ENCODE measurements around the gene TTC9. TPM values are rescaled to one million over a fixed set of nuclear protein-coding genes. Genes with fewer than 3 reads are reported as not detected.

Gene TTC9
- total and polyA plus RNA-seq, 3 donors from 2014 or later: 1.5 to 2.4 (median 2.4) TPM

DNA sequence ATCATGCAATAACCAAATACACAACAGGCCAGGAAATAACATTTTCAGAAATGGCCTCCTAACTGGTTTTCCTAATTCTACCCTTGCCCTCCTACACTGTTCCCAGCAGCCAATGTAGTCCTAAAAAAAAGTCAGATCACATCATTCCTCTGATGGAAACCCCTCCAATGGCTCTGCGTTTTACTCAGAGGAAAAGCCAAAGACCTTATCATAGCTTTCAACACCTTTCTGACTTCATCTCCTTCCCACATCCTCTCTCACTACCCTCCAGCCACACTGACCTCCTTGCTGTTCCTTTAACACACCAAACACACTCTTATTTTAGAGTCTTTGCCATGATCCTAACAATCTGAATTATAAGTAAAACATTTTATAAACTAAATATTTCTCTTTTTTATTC, 42.4 kb upstream of the TTC9 start:
- Histone ChIP-seq H3K4me1 (peaks cover 7% of the 10 kb centered on the region), H3K27ac (no peak overlapping the region), H3K9me3 (no peaks in the 10 kb centered on the region), H3K4me3 (peak overlapping the region in 1 of 2 donors; percentile 86), H3K27me3 (no peaks in the 10 kb centered on the region), H3K36me3 (ENCODE audit: low read depth, missing control alignments) (no peaks in the 10 kb centered on the region)
- TF ChIP-seq, protein P1, sequence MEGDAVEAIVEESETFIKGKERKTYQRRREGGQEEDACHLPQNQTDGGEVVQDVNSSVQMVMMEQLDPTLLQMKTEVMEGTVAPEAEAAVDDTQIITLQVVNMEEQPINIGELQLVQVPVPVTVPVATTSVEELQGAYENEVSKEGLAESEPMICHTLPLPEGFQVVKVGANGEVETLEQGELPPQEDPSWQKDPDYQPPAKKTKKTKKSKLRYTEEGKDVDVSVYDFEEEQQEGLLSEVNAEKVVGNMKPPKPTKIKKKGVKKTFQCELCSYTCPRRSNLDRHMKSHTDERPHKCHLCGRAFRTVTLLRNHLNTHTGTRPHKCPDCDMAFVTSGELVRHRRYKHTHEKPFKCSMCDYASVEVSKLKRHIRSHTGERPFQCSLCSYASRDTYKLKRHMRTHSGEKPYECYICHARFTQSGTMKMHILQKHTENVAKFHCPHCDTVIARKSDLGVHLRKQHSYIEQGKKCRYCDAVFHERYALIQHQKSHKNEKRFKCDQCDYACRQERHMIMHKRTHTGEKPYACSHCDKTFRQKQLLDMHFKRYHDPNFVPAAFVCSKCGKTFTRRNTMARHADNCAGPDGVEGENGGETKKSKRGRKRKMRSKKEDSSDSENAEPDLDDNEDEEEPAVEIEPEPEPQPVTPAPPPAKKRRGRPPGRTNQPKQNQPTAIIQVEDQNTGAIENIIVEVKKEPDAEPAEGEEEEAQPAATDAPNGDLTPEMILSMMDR (IDR thresholded peaks at IDR 0.05): no peak
- no peak for TF ChIP-seq POLR2A (IDR thresholded peaks at IDR 0.05)
- 24 to 33% methylated on average over 1 of the region's 1 CpG for WGBS, 2 donors
- no peak for DNase-seq
- intact Hi-C loops (cut with DNase I; ENCODE audit: low total_unique reads): no loop called here

GRCh38 chr14:70600382-70601157, 41.1 kb upstream of the TTC9 start, which contains the start of gene MED6:
Gene MED6, minus strand, starts transcription at chr14:70600655. Its CDS starts 18 bp downstream, at chr14:70600637.
- no peaks in the 10 kb centered on the region for H3K9me3 ChIP-seq
- intact Hi-C loops (cut with DNase I; ENCODE audit: low total_unique reads): no loop called here
- H3K36me3 ChIP-seq (ENCODE audit: low read depth, missing control alignments): no peaks in the 10 kb centered on the region
- peak within 1 kb of the TSS; percentile 81 to 86 for H3K4me3 ChIP-seq
- peak; percentile 95 for DNase-seq
- no peak for TF ChIP-seq POLR2A (IDR thresholded peaks at IDR 0.05)
- TF ChIP-seq, protein P1 (IDR thresholded peaks at IDR 0.05): no peak
- peaks cover 7% of the 10 kb centered on the region for H3K4me1 ChIP-seq
- 1% methylated on average over 29 to 39 of the region's 43 CpGs for WGBS, 2 donors
- H3K27me3 ChIP-seq: no peaks in the 10 kb centered on the region
- peak within 1 kb of the TSS; percentile 19 to 86 for H3K27ac ChIP-seq

DNA sequence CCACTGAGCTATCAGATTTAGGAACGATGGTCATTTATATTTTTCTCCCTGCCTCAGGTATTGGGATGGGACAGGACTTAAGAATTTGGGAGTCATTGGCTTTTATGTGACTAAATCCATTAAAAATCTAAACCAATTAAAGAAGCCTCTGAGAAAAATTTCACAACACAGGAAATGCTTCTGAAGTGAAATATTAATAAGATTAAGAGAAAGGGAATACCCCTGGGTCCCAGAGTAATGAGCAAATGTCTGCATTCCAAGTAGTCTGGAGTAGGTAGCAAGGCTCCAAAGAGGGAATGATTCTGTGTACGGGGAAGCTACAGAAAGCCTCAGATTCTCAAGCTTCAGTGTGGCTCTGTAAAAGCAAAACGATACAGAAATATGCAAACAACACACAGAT, 40.6 kb upstream of the TTC9 start:
- Histone ChIP-seq H3K27me3 (no peaks in the 10 kb centered on the region), H3K9me3 (no peaks in the 10 kb centered on the region), H3K36me3 (ENCODE audit: low read depth, missing control alignments) (no peaks in the 10 kb centered on the region), H3K4me3 (peak overlapping the region; percentile 81 to 86), H3K27ac (peak overlapping the region in 1 of 2 donors; percentile 60), H3K4me1 (peaks cover 7% of the 10 kb centered on the region)
- DNase-seq: no peak
- TF ChIP-seq POLR2A (IDR thresholded peaks at IDR 0.05): no peak
- TF ChIP-seq, protein P1 (IDR thresholded peaks at IDR 0.05): no peak
- intact Hi-C loops (cut with DNase I; ENCODE audit: low total_unique reads): no loop called here
- 14 to 23% methylated on average over 3 of the region's 3 CpGs for WGBS, 2 donors

DNA sequence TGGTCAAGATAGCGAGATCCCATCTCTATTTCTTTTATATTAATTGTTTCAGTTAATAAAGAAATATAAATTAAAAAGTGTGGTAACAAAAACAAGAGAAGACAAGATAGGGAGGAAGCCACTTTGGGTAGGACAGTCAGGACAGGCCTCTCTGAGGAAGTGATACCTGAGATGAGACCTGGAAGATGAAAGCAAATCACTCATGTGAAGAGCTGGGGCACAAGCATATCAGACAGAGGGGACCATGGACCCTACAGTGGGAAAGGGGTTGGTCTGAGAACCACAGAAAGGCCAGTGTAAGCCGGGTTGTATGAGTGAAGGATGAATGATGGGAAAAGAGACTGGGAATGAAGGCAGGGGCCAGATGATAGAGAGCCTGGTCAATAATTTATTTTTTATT, 39.5 kb upstream of the TTC9 start:
- intact Hi-C loops (cut with DNase I; ENCODE audit: low total_unique reads): no loop called here
- Histone ChIP-seq H3K4me3 (no peak overlapping the region), H3K27ac (no peak overlapping the region), H3K4me1 (peaks cover 7% of the 10 kb centered on the region), H3K27me3 (no peaks in the 10 kb centered on the region), H3K36me3 (ENCODE audit: low read depth, missing control alignments) (no peaks in the 10 kb centered on the region), H3K9me3 (no peaks in the 10 kb centered on the region)
- no peak for TF ChIP-seq POLR2A (IDR thresholded peaks at IDR 0.05)
- TF ChIP-seq, protein P1 (IDR thresholded peaks at IDR 0.05): no peak
- DNase-seq: no peak
- WGBS, 2 donors: 83 to 92% methylated on average over 2 of the region's 2 CpGs

DNA sequence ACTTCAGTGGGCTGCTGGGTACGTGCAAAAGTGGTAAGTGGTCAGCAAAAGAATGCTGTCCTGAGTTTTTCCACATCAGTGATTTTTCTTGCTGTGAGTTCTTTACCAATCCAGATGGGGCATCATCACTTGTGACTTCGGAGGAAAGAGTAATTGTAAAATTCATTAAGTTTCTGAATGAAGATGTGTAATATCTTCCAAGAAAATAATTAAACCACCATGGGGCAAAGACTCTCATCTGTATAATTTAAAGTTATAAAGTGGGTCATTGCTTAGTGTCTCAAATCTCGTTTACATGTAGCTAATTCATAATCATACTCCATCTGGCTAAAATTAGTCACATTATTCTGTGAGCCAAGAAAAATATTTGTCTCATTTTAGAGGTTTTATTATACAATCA, 30.5 kb upstream of the TTC9 start:
- no peak for DNase-seq
- no peaks in the 10 kb centered on the region for H3K27me3 ChIP-seq
- no peak overlapping the region for H3K4me3 ChIP-seq
- H3K4me1 ChIP-seq: no peaks in the 10 kb centered on the region
- H3K9me3 ChIP-seq: no peaks in the 10 kb centered on the region
- TF ChIP-seq, protein P1 (IDR thresholded peaks at IDR 0.05): no peak
- TF ChIP-seq POLR2A (IDR thresholded peaks at IDR 0.05): no peak
- no peaks in the 10 kb centered on the region for H3K36me3 ChIP-seq (ENCODE audit: low read depth, missing control alignments)
- H3K27ac ChIP-seq: no peak overlapping the region
- intact Hi-C loops (cut with DNase I; ENCODE audit: low total_unique reads): no loop called here
- 58 to 66% methylated on average over 3 of the region's 3 CpGs for WGBS, 2 donors

Data from testis (tissue), 3 donors.